Measurements from ENCODE around the gene POP5.

DNA sequence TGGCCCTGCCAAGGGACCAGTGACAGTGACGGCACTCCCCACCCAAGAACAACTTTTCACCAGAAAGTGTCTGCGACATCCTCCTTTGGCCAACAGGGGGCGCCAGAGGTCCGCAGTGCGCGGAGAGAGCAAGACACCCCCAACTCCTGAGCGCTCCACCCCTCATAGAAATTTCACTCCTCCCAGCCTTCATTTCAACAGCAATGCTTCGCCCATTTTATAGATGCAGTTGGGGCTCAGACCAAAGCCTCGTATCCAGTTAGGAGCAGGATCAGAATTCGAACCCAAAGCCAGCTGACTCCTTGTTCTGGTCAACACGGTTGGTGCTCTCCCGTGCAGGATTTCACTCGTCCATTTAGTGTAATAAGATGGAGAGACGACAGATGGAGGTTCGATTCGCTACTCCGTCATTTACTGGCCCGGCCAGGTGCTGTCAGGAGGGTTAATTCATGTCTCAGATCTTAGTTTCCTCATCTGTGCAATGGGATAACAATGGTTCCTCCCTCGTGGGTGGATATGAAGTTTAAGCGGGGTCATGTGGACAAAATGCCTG is 2.4 kb upstream of the POP5 start:
- TF ChIP-seq SUZ12 (IDR thresholded peaks at IDR 0.05; ENCODE audit: extremely low read depth, insufficient read depth, insufficient read length), result no peak
- TF ChIP-seq ZNF274 (IDR thresholded peaks at IDR 0.05; ENCODE audit: low read depth, low read length), result no peak
- TF ChIP-seq YY1 (IDR thresholded peaks at IDR 0.05; ENCODE audit: insufficient read depth, insufficient read length), result no peak

Data from NT2/D1 (cell line).